IPS DF 4.7 (cell line): Measurements from ENCODE around the gene MSANTD7.
"Not testable (repeated sequence)": the region's sequence is repeated elsewhere in the genome, so short reads cannot be mapped to it uniquely, and the experiment has no call there.

Experiments
- DNase-seq: peaks from one replicate; pipeline ENCODE4 v3.0.0-alpha.2; 2013; ENCODE audit warnings: low spot score; ENCODE audit errors: extremely low read depth

Gene MSANTD7, protein sequence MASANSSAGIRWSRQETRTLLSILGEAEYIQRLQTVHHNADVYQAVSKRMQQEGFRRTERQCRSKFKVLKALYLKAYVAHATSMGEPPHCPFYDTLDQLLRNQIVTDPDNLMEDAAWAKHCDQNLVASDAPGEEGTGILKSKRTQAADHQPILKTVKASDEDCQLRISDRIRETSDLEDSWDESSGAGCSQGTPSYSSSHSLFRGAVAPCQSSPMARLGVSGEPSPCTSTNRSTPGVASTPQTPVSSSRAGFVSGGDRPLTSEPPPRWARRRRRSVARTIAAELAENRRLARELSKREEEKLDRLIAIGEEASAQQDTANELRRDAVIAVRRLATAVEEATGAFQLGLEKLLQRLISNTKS

DNA sequence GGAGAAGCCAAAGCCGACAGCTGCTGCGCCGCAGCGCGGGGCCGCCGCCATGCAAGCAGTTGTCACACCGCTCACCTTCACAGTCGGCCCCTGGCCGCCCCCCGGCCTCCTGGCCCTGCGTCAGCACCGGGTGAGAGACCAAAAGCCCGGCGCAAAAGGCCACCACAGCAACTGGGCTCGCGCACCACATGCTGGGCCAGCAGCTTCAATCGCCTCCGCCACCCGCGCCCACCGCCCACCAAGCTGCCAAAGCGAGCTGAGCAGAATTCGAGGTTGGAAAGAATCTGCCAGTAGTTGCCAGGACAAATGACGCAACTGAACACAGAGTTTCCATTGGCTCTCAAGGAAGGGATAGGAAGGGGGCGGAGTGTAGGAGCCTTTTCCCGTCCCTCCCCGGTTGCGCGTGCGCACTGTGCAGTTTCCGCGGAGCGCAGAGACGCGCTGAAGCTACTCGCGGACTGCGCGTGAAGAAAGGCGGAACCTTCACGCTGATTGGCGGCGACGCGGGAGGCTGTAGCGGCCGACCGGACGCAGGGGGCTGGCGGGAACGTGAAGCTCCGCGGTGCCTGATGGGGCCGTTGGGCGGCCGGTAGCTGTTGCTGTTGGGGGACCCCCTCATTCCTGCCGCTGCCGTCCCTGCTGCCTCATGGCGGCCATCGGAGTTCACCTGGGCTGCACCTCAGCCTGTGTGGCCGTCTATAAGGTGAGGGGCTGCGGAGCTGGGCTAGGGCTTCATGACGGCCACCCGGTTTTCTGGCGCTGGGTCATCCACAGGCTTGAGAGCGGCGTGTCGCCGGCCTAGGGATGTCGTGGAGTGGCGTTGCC lies at the start of gene MSANTD7, which contains the start of the genes CDNF and HSPA14:
MSANTD7 (plus strand) TSS at position 550 of the 825 bp plus-strand sequence. CDS start 3,979 bp downstream, outside the sequence.
CDNF (minus strand) TSS at position 281 of the 825 bp plus-strand sequence; CDS start at position 190, 91 bp downstream.
HSPA14 (plus strand) TSS at position 550 of the 825 bp plus-strand sequence; CDS start at position 647, 97 bp downstream.
- DNase-seq: peak; percentile 97

DNA sequence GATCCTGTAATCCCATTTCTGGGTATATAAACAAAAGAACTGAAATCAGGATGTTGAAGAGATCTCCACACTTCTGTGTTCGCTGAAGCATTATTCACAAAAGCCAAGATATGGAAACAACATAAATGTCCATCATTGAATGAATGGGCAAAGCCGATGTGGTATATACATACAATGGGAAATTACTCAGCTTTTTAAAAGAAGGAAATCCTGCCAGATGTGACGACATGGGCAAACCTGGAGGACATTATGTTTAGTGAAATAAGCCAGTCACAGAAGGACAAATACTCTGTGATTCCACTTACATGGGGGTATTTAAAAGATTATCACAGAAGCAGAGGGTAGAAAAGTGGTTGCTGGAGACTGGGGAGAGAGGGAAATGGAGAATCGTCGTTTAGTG lies 39.5 kb upstream of the MSANTD7 start:
- DNase-seq: no peak

DNA sequence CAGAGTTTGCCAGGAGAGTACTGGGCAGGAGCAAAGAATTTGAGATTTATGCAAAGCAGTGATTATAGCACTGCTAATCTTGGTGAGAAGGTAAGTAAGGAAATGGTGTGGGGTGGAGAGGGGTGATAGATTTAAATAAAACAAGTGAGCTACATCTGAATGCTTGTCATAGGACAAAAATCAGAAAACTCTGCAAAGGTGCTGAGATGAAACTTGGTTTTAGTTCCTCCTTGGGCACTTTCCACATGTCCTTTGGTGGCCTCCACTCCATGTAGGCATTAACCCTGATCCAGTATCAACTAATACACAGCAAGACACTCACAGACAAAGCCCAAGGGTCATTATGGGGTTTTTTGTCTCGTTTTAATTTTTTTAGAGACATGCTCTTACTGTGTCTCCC lies 37.7 kb upstream of the MSANTD7 start:
- no peak for DNase-seq

DNA sequence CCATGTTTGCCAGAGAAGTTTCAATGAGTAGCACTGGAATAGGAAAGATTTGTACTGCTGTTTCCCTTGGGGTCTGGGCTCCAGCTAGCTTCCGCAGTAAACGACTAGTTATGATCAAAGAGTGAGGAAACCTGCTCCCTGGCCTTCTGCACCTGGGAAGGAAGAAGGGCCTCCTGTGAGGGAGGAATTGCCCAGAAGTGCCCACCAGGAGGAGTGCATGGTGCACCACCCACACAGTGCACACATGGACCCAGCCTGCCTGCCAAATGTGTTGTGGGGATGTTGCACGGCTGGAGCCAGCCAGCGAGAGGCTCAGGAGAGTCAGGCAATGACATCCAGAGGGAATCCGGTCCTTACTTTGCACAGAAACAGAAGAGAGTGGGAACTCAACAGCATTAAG lies 36.4 kb upstream of the MSANTD7 start:
- no peak for DNase-seq

DNA sequence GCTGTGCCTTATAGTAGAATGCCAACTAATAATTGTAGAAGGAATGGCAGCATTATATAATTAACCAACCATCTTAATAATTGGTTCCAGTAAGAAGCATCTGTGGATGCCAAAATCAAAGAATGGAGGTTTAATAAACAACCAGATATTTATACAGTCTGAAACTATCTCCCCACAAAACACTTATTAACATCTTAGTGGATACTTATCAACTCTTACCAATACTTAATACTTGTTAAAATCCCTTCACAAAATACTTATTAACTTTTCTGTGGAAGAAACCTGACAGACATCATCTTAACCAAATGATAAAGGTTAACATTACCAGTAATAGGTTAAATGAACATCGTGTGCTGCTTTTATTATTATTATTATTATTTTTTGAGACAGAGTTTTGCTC lies 34.3 kb upstream of the MSANTD7 start:
- no peak for DNase-seq

DNA sequence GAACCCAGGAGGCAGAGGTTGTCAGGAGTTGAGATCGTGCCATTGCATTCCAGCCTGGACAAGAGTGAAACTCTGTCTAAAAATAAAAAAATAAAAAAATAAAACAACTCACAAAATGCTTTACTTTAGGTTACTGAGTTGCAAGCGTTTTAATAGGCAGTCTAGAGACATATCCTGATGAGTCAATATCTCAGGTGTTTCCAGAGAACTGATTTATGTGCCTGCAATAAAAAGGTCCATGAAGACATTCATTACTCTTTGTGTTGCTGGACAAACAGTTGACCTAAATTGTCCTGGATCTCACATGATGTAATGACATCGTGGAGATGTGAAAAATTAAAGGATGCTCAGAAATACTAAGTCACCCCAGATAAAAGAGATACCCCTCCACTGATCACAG lies 31.8 kb upstream of the MSANTD7 start:
- no peak for DNase-seq

DNA sequence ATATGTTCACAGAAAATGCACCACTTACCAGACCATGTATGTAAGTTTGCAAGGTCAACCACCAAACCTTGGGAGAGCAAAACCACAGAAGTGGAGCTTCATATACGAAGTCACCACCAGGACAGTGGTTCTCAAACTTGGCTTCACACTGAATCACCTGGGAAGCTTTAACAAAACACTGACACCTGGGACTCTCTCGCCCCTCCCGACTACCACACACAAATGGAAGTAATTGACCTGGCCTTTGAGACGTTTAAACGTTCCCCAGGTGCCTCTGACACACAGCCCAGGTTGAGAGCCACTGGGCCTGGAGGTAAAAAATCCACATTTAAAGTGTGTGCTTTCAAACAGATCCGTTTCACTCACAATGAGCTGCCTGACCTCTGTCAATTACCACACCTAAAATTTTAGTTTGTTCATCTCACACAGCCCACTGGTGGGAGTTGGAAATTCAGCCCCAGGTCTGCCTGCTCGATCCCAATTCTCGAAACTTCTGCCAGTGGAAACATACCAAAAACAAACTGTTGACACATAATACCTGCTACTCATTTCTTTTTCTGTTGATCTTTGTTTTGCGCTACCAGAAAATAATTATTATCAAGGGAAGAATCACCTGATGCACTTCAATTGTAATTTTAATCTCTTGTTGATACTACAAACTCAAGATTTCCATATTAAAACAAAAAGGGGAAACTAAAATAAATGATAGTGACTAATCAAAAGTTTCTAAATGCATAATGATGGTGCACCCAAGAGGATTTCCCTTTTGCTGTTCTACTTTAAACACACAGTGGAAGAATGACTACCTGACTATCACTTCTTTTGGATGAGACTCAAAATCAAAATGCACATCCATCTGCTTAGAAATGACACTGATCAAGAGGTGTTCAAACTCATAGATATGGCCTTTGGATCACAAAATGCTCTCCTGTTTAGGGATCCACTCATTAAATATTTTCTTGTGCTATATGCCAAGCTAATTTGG lies 26.8 kb upstream of the MSANTD7 start:
- no peak for DNase-seq

DNA sequence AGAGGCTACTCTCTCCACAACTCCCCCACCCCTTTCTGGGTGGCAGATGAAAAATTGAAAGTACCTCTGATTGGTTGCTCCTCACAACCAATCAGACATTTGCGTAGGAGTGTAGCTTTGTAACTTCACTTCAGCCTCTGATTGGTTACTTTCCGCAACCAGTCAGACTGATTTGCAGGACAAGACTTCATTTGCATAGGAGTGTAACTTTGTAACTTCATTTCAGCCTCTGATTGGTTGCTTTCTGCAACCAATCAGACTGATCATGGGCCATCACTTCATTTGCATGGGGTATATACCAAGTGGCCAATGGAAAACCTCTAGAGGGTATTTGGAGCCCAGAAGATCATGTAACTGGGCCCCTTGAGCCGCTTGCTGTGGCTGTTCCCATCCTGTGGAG lies 25.8 kb upstream of the MSANTD7 start:
- DNase-seq: no peak

DNA sequence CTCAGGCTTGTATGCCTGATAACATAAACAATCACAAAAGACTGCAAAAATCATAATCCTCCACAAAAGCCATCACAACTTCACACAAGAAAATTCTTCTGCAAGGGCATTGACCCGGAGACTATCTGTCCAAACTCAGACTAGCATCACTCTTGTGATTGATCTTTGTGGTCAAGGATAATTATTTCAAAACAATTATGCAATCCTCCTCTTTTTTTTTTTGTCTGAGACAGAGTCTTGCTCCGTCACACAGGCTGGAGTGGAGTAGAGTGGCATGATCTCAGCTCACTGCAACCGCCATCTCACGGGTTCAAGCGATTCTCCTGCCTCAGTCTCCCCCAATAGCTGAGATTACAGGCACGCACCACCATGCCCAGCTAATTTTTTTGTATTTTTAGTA lies 22.4 kb upstream of the MSANTD7 start:
- DNase-seq: no peak

DNA sequence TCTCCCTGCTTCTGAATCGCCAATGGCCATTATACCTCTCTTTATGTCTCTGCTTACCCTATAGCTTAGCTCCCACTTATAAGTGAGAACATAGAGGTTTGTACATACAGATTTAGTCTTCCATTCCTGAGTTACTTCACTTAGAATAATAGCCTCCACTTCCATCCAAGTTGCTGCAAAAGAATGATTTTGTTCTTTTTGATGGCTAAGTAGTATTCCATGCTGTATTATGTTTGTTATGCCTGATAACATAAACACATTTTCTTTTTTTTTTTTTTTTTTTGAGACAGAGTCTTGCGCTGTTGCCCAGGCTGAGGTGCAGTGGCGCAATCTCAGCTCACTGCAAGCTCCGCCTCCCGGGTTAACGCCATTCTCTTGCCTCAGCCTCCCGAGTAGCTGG lies 21.4 kb upstream of the MSANTD7 start:
- DNase-seq: not testable (repeated sequence)

DNA sequence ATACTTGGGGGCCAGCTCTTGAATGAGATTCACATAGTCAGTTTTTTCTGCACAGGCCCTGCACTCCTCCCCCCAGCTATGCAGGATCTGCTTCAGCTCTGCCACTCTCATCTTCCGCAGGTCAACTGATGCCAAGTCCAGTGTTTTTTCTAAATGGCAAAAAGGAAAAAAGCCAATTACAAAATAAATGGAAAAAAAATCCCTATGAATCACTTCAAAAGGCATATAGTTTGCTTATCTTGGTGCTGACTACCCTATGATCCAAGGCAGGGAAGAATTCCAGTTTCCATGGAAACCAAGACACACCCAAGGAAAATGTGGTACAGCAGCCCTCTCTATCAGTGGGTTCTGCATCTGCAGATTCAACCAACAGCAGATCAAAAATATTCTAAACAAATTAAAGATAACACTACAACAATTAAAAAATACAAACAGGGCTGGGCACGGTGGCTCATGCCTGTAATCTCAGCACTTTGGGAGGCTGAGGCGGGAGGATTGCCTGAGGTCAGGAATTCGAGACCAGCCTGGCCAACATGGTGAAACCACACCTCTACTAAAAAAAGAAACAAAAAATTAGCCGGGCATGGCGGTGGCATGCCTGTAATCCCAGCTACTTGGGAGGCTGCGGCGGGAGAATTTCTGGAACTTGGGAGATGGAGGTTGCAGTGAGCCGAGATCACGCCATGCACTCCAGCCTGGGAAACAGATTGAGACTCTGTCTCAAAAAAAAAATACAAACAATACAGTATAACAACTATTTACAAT lies 17.9 kb upstream of the MSANTD7 start:
- DNase-seq: no peak

DNA sequence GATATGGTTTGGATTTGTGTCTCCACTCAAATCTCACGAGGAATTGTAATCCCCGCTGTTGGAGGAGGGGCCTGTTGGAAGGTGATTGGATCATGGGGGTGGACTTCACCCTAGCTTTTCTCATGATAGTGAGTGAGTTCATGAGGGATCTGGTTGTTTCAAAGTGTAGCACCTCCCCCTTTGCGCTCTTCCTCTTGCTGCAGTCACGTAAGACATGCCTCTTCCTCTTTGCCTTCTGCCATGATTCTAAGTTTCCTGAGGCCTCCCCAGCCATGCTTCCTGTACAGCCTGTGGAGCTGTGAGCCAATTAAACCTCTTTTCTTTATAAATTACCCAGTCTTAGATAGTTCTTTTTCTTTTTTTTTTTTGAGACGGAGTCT lies 17.3 kb upstream of the MSANTD7 start:
- DNase-seq: no peak

DNA sequence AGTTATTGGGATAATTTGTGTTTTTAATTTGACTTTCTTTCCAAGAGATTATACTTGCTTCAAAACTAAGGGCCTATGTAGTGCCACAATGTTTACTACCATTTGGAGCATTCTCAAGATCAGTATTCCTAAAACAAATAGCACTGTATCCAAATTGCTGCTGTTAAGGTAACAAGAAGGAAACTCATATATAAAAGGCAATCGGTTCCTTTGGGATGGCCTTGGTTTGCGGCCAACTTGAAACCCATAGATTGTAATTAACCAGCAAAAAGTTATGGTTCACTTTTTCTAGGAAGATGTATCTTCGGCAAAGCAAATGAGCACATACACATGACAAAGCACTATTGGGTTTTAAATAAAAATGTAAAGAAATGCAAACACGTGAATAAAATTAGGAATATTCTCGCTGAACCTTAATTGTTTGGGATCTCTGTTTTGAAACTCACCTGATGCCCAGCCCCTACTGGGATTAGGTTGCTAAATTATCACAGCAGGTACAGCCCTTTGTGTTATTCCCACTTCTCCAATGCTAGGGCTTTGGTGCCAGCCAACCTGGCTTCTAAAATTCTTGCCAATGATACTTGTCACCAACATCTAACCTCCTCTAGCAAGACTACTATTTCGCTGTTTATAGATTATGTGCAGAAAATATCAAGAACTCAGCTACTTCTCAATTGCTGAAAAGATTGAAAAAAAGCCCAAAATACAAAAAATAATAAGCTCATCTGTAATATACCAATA lies 16.3 kb upstream of the MSANTD7 start:
- no peak for DNase-seq

DNA sequence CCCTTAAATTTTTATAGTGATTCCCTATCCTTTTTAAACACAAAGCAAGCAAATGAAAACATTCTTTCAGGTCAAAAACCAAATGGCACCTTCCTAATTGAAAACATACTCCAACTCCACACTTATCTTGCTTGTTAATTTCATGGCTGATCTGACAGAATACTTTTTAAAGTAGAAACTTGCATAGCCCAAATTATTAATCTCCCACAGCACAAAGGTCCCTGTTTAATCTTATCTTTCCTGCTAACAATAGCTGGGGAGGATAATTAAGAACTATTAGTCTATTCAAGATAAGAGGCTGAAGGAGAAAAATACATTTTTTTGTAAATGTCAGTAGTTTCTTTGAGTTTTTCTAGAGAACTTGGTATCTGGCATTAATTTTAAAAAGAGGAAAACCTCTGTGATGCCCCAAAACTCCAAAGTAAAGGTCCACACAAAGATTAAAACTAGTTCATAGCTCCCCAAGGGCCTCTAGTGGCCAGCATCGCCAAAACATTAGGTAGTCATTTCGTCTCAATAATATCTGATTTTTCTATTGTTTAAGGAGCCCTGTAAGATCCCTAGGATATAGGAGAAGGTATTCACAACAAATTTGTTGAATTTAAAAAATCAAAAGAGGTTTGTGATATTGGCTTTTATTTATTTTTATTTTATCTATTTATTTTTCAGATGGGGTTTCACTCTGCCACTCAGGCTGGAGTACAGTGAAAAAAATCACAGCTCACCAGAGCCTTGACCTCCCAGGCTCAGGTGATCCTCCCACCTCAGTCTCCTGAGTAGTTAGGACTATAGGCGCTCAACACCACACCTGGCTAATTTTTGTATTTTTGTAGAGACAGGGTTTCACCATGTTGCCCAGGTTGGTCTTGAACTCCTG lies 15.0 kb upstream of the MSANTD7 start:
- no peak for DNase-seq

DNA sequence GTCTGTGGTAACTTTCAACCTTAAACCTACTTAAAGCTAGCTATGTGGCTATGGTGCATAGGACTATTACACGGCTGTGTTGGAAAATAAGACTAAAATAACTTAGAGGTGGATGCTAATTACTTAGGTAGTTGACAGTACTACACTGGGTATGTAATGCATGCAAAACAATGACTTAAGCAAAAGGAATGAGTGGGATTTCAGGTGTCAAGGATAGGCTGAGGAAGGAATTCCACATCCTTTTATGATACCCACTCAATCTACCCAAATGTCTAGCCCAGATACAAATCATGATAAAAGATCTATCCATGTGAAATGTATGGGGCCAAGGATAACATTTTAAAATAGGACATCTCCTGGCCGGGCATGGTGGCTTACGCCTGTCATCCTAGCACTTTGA lies 14.1 kb upstream of the MSANTD7 start:
- no peak for DNase-seq

DNA sequence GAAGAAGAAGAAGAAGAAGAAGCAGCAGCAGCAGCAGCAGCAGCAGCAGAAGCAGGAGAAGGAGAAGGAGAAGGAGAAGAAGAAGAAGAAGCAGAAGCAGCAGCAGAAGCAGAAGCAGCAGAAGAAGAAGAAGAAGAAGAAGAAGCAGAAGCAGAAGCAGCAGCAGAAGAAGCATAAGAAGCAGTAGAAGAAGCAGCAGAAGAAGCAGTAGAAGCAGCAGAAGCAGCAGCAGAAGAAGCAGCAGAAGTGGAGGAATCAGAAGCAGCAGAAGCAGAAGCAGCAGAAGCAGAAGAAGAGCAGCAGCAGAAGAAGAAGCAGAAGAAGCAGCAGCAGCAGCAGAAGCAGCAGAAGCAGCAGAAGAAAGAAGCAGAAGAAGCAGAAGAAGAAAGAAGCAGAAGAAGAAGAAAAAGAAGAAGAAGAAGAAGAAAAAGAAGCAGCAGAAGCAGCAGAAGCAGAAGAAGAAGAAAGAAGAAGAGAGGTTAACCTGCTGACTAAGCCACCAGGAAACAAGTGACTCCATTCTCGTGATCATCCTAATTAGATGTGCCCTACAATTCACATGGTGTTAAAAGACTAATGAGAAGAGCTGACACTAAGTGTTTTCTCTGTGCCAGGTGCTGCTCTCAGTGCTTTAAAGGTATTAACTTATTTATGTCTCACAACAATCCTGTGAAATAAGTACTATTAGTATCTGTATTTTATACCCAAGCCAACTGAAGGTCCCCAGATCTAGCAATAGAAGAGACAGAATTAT lies 11.9 kb upstream of the MSANTD7 start:
- DNase-seq: no peak

DNA sequence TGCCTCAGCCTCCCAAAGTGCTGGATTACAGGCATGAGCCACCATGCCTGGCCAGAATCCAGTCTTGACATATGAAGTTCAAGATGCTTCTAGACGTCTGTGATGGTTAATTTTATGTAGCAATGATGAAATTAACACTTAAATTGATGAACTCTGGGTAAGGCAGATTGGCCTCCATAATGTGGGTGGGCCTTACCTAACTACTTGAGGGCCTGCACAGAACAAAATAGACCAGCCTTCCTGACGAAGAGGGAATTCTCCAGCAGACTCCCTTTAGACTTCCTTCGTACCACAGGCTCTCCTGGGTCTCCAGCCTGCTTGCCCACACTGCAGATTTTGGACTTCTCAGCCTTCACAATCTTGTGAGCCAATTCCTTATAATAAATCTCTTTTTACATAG lies 5.0 kb upstream of the MSANTD7 start:
- no peak for DNase-seq

DNA sequence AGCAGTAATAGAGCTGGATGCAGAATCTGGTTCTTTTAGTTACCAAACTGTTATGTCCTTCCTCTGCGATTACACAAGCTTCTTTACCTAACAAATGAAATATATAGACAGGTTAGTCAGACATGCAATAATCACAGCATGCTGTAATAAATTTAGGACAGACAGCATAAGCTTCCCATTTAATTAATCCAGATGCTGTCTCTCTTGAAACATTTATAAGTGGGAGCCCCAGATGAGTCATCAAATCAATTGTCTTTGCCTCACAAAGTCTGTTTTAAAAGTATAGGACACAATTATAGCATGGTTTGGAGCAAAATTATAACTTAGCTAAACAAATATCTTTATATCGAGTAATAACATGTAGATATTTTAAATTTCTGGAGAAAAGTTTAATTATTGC lies 1.9 kb upstream of the MSANTD7 start:
- DNase-seq: no peak
